Left ventricle myocardium superior (tissue), 1 donor: ENCODE data around the gene DIS3L. TPM values are rescaled to one million over a fixed set of nuclear protein-coding genes. Genes with fewer than 3 reads are reported as not detected.

ENCODE experiments used
- ATAC-seq: fragments of 200-7000 bp; cut with Tn5 transposase; one replicate; pipeline ENCODE4 v1.9.1; 2020; ENCODE audit warnings: mild to moderate bottlenecking, moderate library complexity
- DNase-seq: peaks from one replicate; pipeline ENCODE4 v3.0.0-alpha.2; 2020
- intact Hi-C: fragments of 100-400 bp; cut with micrococcal nuclease; formaldehyde crosslinking; loops from one replicate; pipeline ENCODE4 v1.11.0; 2022
- total RNA-seq: library from RNA; stranded (reverse); fragmentation: NEBNext Ultra II Directional; extraction: Animal tissue kit (Norgen Biotek cat#: 25700); gene quantifications from one replicate; pipeline ENCODE4 v1.2.1, GENCODE V29; 2021
- donor health status: DM: no; HTN: yes; CAD: no; lungs with severe emphysema.

Gene DIS3L
- total RNA-seq, 1 donor from 2014 or later = 44.6 TPM

GRCh38 chr15:66270932-66271331 lies 22.4 kb upstream of the DIS3L start:
- intact Hi-C loops = no loop called here
- ATAC-seq (no peak), DNase-seq (no peak)

GRCh38 chr15:66275352-66275751 lies 18.0 kb upstream of the DIS3L start:
- ATAC-seq (no peak), DNase-seq (no peak)
- intact Hi-C loops = no loop called here

GRCh38 chr15:66276546-66276945 lies 16.8 kb upstream of the DIS3L start:
- ATAC-seq (no peak), DNase-seq (no peak)
- intact Hi-C loops = no loop called here

DNA sequence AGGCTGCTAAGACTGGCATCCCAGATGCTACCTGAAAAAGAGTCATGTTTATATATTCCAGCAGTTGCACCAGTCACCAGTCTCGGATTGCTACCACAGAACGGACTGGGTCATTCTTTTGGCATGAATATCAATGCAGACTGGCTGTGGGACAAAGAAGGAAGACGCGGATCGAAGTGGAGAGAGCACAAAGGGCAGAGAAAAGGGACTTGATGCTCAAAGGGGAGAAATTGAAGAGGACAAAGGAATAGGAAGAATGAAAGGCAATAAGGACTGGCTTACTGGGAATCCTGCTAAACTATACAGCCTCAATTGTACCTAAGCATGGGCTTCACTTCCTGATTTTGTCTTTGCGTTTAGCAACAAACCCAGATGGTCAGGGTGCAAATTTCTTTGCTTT lies 15.3 kb upstream of the DIS3L start:
- intact Hi-C loops = no loop called here

DNA sequence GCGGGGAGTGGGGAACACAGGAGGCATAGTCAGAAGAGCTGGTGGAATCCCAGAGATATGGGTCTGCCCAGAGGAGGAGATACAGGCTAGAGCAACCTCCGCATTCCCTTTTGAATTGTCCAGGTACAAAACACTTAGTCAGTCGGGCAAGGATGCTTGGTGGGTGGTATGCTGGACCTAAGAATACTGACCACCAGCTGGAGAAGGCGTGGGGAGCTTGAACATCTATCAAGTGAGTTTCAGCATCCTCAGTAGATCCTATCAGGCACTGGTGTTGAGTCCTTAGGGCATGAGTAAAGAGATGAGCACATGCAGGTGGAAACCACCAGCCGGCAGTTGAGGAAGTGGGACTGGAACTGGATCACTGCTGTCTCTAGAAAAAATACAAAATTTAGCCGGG lies 14.7 kb upstream of the DIS3L start:
- ATAC-seq (no peak), DNase-seq (no peak)
- intact Hi-C loops = no loop called here

More for the DNA sequence above, 15.3 kb upstream of the DIS3L start:
- DNase-seq (no peak), ATAC-seq (no peak)

- intact Hi-C loops = loop anchor here (10.0 kb wide), 1 partner anchor 369 kb away; no protein-coding TSS in a partner anchor
- no peak for ATAC-seq
- no peak for DNase-seq
These were observed 9.1 kb upstream of the DIS3L start for GRCh38 chr15:66284271-66284670.

- ATAC-seq (no peak), DNase-seq (no peak)
- intact Hi-C loops = loop anchor here (5.0 to 10.0 kb wide), 2 partner anchors 303 to 371 kb away; no protein-coding TSS in a partner anchor
These were observed 7.7 kb upstream of the DIS3L start for GRCh38 chr15:66285533-66286280.

GRCh38 chr15:66287461-66288057 lies 5.8 kb upstream of the DIS3L start:
- DNase-seq (no peak), ATAC-seq (no peak)
- intact Hi-C loops = loop anchor here (5.0 to 10.0 kb wide), 2 partner anchors 305 to 373 kb away; no protein-coding TSS in a partner anchor

GRCh38 chr15:66288093-66288492 lies 5.3 kb upstream of the DIS3L start:
- DNase-seq = no peak
- intact Hi-C loops = loop anchor here (5.0 to 10.0 kb wide), 2 partner anchors 306 to 373 kb away; no protein-coding TSS in a partner anchor
- ATAC-seq = no peak

DNA sequence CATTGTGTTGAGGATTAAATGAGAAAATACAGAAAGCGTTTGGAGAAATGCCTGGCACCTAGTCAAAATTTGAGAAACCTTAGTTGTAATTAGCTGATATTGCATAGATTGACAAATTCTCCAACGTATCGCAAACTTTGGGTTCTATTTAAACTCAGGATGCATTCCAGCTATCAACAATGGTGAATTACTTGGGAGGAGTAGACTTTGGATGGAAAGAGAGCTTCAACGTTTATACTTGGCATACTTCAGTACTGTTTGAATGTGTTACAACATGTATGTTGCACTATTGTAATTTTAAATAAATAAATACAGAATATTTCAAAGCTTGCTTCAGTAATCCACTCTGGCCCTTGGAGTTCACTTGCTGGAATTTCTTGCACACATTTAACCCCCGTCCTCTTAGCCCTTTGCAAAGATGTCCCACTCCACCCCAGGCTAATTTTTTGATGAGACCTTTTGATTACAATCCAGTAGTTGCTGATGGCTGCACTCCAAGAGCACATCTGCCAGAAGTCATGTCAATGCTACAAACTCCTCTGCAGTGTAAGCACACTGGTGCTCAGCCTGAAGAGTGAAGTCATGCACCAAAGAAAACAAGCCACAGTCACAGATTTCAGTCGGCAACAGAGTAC lies 4.7 kb upstream of the DIS3L start:
- intact Hi-C loops = loop anchor here (5.0 to 10.0 kb wide), 2 partner anchors 306 to 374 kb away; no protein-coding TSS in a partner anchor

DNA sequence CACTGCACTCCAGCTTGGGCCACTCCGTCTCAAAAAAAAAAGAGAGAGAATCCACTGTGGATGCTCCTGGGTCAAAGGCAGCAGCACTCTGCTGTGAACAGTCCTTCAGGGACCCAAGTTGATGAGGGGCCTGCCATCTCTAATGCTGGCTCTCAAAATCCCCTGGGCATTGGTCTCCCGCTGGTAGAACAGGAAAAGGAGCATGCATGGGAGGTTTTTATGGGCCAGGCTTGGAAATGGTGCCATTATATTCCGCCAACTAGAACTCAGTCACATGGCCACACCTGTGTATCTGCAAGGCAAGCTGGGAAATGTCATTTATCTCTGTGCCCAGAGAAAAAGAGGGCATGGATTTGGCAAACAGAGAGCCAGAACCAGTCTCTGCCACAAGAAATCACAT lies 3.4 kb upstream of the DIS3L start:
- intact Hi-C loops = no loop called here
- ATAC-seq = no peak
- DNase-seq = no peak

More for the DNA sequence above, 4.7 kb upstream of the DIS3L start:
- ATAC-seq (no peak), DNase-seq (no peak)

DNA sequence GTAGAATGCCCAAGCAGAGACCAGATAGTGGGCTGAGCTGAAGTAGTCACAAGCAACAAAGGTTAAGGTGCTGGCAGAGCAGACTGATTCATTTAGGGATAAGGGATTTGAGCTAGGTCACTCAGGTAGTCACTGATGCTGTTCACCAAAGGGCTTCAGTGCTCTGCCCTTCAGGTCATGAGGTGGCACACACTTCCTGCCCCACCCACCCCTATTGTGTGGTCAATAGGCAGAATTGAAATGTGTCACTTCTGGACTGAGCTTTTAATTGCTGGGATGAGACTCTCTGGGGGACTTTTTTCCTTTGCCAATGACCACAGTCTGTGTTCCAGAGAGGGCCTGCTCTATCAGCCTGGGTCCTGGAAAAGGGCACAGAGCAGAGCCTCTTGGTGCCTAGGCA lies 2.9 kb upstream of the DIS3L start:
- intact Hi-C loops = no loop called here
- no peak for DNase-seq
- no peak for ATAC-seq

DNA sequence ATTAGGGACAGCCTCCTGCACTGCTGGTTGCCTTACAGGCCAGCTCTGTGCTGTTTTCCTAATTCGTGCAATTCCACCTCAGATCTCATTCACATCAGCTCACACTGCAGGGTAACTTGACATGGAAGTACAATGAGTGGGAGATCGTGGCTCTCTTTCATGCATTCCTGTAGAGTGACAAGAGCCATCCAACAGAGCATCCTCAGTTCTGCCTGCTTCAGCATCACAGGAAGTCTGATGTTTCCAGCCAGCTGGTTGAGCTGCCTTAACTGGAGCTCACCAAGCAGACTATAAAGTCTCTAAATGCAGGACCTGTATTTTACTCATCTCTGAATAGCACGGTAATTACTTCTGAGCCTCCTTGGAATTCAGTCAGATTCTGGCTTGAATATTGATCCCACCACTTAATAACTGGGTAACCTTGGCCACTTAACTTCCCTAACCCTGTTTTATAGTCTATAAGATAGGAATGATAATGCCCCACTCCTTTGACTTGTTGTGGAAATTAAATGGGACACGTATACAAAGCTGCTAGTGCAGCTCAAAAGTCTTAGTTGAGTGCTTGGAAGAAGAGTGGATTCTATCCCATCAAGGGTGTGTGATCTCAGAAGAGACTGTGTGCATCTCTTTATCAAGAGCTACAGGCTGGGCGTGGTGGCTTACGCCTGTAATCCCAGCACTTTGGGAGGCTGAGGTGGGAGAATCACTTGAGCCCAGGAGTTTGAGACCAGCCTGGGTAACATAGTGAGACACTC lies 1.4 kb upstream of the DIS3L start:
- no peak for DNase-seq
- intact Hi-C loops = no loop called here
- ATAC-seq = no peak

DNA sequence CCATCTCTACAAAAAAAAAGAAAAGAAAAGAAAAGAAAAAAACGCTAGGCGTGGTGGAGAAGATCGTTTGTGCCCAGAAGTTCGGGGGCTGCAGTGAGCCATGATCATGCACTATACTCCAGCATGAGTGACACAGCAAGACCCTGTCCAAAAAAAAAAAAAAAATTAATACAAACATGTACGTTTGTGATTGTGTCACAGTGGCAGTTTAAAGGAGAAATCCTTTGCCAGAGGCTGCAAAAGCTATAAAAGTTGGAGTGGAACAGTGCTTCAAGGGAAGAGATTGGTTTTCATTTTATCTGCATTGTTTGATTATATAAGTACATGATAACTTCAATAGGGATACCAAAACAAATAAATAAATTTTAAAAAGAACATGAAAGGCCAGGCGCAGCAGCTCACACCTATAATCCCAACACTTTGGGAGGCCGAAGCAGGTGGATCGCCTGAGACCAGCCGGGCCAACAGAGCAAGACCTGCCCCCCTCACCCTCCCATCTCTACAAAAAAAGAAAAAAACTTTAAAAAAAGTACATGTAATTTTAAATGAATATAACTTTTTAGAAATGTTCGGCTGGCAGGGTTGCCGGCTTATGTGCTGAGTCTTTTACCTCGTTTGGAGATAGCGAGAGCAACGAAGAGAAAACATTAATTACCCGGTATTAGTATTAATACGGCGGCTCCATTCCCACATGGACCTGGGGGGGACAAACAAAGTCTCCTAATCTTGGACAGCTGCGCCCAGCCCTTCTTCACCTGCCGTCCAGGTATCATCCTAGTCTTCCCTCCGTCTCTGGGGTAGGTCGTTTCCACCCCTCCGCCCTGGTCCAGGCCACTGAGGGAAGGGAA lies 573 bp upstream of the DIS3L start:
- ATAC-seq (peak; percentile 39), DNase-seq (no peak)
- intact Hi-C loops = no loop called here

- ATAC-seq = peak; percentile 44
- intact Hi-C loops = no loop called here
- DNase-seq = no peak
These were observed 976 bp downstream of the DIS3L start for GRCh38 chr15:66294157-66294931.

DNA sequence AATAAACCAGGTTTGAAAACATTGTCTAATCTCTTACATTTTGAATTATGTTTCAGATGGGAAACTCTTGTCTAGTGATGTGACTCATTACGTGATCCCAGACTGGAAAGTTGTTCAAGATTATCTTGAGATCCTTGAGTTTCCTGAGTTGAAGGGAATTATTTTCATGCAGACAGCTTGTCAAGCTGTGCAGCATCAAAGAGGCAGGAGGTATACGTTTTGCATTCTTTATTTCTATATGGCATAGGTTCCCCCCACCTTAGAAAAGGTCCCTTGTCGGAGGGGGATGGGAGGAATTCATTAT lies 1.5 kb downstream of the DIS3L start:
- ATAC-seq (no peak), DNase-seq (no peak)
- intact Hi-C loops = no loop called here

GRCh38 chr15:66296186-66296585 lies 2.8 kb downstream of the DIS3L start:
- intact Hi-C loops = no loop called here
- DNase-seq (no peak), ATAC-seq (no peak)

DNA sequence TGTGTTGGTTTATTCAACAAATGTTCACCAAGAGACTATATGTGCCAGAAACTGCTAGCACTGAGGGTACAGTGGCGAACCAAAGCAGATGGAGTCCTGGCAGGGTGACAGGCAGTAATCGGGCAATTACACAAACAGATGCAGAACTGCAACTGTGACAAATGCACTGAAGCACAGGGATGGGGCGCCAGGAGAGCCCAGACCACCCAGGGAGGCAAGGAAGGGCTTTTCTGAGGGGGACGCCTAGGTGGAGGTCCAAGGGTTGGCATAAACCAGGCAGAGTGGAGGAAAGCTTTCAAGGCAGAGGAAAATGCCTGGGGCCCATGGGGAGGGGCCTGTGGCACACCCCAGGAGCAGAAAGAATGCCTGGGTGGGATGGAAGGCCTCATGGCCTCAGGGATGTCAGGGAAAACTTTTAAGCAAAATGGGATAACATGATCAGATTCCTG lies 5.5 kb downstream of the DIS3L start:
- intact Hi-C loops = no loop called here
- DNase-seq (no peak), ATAC-seq (no peak)
